HS-5 (cell line): Measurements from ENCODE around the gene BMP10.

Experiments
- DNase-seq: peaks from one replicate; pipeline ENCODE4 v3.0.0-alpha.2; 2012; ENCODE audit warnings: low read depth

Gene BMP10

GRCh38 chr2:68817306-68817705 lies 53.9 kb downstream of the BMP10 start:
- no peak for DNase-seq
